HUES64 (cell line): Measurements from ENCODE around the gene ACSF3.

Source experiments
- H3K27ac ChIP-seq: 2 replicates; pipeline ENCODE4 v1.7.0; 2013; ENCODE audit warnings: low read depth, low read length, inconsistent platforms
- H3K27me3 ChIP-seq: 2 replicates; pipeline ENCODE4 v1.6.1; 2013; ENCODE audit warnings: mild to moderate bottlenecking, low read length; ENCODE audit not compliant: insufficient read depth
- H3K36me3 ChIP-seq: 2 replicates; pipeline ENCODE4 v1.6.1; 2013; ENCODE audit warnings: mild to moderate bottlenecking, low read length; ENCODE audit not compliant: insufficient read depth
- H3K4me1 ChIP-seq: 2 replicates; pipeline ENCODE4 v1.6.1; 2013; ENCODE audit warnings: mild to moderate bottlenecking, low read length, moderate library complexity; ENCODE audit not compliant: insufficient read depth
- H3K4me3 ChIP-seq: 2 replicates; pipeline ENCODE4 v1.5.1; 2013; ENCODE audit warnings: mild to moderate bottlenecking, low read length, moderate library complexity
- H3K9ac ChIP-seq: 2 replicates; pipeline ENCODE4 v1.6.1; 2013; ENCODE audit warnings: mild to moderate bottlenecking, low read depth, low read length
- H3K9me3 ChIP-seq: 2 replicates; pipeline ENCODE4 v1.6.1; 2013; ENCODE audit warnings: low read depth, low read length; ENCODE audit not compliant: insufficient read depth
- WGBS: fragments of 150-250, 120-280 bp; methylation state at CpG from one replicate; pipeline ENCODE4 v1.1.7; 2013; ENCODE audit warnings: missing lambda C conversion rate; 5-methylcytosine and 5-hydroxymethylcytosine counted together

ACSF3 gene

DNA sequence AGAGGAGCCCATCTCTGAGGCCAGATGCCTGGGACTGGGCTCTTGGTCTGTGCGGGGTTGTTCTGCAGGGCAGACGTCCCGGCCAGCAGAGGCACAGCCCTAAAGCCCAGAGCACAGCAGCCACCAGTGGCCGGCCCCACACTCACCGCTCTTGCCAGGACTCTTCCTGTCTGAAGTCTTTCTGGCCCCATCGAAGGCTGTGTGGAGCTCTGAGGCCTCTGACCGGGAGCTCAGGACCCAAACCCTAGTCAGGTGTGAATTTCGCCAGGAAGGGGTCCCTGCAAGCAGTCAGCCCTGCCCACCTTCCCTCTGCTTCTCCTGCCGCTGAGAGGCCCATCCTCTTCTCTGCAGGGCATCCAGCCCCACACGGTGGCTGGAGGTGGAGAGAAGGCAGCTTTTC lies 10.7 kb downstream of the ACSF3 start:
- Histone ChIP-seq H3K27ac (no peak overlapping the region), H3K4me1 (no peaks in the 10 kb centered on the region), H3K27me3 (no peaks in the 10 kb centered on the region), H3K36me3 (peaks cover 68% of the 10 kb centered on the region), H3K9me3 (no peaks in the 10 kb centered on the region), H3K9ac (no peak overlapping the region), H3K4me3 (no peak overlapping the region)
- WGBS, result 85% methylated on average over 10 of the region's 10 CpGs

DNA sequence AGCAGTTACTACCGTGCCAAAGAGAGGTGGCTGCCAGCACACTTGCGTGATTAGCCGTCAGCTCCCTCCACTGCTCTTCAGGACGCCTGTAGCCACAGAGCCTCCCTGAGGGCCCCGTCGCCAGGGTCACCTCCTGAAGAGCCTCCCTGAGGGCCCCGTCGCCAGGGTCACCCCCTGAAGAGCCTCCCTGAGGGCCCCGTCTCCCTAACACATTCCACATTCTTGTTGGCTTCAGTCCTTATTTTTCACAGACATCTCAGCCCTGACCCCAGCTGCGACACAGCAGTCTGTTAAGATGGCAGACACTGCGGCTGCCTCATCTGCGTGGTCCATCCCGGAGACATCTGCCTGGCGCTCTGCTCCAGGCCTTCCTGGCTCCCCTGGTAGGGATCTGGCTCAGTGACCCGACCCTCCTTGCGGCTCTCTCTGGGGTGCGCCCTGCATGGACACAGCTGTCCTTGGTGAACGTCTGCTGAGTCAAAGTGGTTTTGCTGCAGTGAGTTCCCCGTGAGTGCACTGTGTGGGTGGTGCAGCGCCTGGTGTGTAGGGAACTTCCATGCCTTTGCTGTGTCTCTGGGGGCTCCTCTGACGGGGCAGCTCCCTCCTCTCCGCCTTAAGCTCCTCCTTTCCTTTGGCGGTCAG lies 11.4 kb downstream of the ACSF3 start:
- no peak overlapping the region for H3K27ac ChIP-seq
- no peaks in the 10 kb centered on the region for H3K4me1 ChIP-seq
- no peaks in the 10 kb centered on the region for H3K27me3 ChIP-seq
- no peak overlapping the region for H3K4me3 ChIP-seq
- H3K9ac ChIP-seq, result no peak overlapping the region
- 90% methylated on average over 23 of the region's 23 CpGs for WGBS
- H3K9me3 ChIP-seq, result no peaks in the 10 kb centered on the region
- peaks cover 73% of the 10 kb centered on the region for H3K36me3 ChIP-seq

DNA sequence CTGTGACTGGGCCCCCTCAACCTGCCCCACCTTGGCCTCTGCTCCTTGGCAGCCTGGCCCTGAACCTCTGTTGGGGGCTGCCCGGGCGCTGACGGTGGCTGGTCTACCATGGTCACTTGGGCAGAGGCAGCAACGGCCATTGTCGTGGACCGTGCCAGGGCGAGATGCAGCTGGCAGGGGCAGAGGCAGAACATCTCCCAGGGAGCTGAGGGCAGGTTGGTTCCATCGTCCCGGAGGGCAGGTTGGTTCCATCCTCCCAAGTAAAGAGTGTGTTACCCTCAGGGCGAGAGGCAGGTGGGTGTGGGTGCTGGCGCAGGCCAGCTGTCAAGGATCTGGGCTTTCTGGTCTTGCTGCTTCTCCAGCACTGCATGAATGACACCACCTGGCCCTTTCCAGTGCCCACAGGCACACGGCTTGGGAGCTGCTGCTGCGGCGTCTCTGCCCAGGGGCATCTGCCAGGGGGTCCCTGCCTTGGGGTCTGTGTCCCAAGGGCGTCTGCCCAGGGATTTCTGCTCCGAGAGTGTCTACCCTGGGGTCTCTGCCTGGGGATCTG lies 12.0 kb downstream of the ACSF3 start:
- Histone ChIP-seq H3K4me3 (no peak overlapping the region), H3K36me3 (peaks cover 73% of the 10 kb centered on the region), H3K9ac (no peak overlapping the region), H3K27ac (no peak overlapping the region), H3K27me3 (no peaks in the 10 kb centered on the region), H3K4me1 (no peaks in the 10 kb centered on the region), H3K9me3 (no peaks in the 10 kb centered on the region)
- 96% methylated on average over 16 of the region's 16 CpGs for WGBS

DNA sequence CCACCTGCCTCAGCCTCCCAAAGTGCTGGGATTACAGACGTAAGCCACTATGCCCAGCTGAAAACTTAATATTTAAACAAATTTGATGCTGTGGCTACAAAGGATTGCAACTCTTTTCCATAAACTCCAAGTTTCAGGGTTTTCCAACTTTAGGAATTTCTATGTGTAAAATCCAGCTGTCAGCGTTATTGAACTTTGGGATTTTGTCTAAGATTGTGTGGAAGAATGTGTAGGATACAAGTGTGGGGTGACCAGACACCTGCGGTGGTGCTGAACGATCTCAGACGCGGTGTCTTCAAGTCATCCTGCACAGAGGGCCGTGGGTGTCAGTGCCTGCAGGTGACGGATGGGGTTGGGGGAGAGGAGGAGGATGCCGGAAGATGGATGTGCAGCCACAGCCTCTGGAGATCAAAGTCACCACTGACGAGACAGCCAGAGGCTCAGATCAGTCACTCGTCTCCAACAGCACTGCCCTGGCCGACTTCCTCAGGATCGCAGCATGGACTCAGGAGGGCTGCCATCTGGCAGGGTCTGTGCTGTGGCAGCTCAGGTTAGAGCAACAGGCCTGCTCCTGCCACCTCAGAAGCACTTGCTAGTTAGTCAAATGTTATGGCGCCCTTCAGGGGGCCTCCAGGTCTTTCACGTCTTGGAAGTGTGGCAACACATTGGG lies 13.0 kb downstream of the ACSF3 start:
- WGBS, result 88% methylated on average over 14 of the region's 15 CpGs
- Histone ChIP-seq H3K9ac (no peak overlapping the region), H3K36me3 (peaks cover 72% of the 10 kb centered on the region), H3K27me3 (no peaks in the 10 kb centered on the region), H3K4me3 (no peak overlapping the region), H3K4me1 (no peaks in the 10 kb centered on the region), H3K9me3 (no peaks in the 10 kb centered on the region), H3K27ac (no peak overlapping the region)

DNA sequence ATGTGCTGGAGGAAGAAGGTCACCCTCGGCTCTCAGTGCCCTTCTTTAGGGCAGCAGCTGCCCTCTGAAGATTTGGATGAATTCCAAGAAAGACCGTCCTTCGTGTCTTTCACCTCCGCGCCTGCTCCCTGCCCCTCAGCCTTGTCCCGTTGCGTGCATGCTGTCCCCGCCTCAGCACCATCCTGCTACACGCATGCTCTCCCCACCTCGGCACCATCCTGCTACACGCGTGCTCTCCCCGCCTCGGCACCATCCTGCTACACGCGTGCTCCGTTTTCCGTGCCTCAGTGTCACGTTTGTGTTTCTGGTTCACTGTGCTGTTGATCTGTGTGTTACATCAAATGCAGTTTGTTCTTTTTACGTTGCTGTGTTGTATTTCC lies 13.5 kb downstream of the ACSF3 start:
- no peak overlapping the region for H3K27ac ChIP-seq
- H3K4me3 ChIP-seq, result no peak overlapping the region
- WGBS, result 95% methylated on average over 20 of the region's 20 CpGs
- peaks cover 72% of the 10 kb centered on the region for H3K36me3 ChIP-seq
- no peaks in the 10 kb centered on the region for H3K27me3 ChIP-seq
- H3K9me3 ChIP-seq, result no peaks in the 10 kb centered on the region
- H3K4me1 ChIP-seq, result no peaks in the 10 kb centered on the region
- H3K9ac ChIP-seq, result no peak overlapping the region

DNA sequence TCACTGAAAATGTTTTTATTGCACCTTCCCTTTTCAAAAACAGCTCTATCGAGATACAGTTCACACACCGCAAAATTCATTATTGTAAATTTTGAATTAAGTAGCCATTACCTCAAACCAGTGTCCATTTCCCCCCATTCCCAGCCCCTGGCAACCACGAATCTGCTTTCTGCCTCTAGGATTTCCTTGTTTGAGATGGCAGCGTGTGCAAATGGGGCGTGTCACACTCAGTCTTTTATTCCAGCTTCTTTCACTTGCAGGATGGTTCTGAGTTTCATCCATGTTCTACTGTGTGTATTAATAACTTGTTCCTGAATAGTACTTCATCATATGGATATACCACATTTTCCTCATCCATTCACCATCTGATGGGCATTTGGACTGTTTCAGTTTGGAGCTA lies 14.8 kb downstream of the ACSF3 start:
- no peaks in the 10 kb centered on the region for H3K27me3 ChIP-seq
- peaks cover 71% of the 10 kb centered on the region for H3K36me3 ChIP-seq
- H3K27ac ChIP-seq, result no peak overlapping the region
- no peaks in the 10 kb centered on the region for H3K9me3 ChIP-seq
- 96% methylated on average over 5 of the region's 5 CpGs for WGBS
- no peak overlapping the region for H3K9ac ChIP-seq
- no peak overlapping the region for H3K4me3 ChIP-seq
- H3K4me1 ChIP-seq, result no peaks in the 10 kb centered on the region

DNA sequence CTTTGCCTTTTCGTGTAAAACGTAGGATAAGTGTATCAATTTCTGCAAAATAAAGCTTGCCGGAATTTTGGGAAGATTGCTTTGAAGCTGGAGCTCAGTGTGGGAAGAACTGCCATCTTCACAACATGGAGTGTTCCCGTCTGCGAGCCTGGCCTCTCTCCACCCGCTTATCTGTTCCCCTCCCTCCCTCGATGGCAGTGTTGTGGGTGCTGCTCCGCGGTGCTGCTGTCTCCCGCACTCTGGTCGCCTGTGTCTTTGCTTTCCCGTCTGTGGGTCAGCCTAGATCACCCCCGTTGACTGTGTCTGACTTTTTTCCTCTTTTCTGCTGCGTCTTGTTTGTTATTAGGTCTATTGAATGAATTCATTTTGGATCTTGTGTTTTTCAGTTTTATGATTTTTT lies 17.0 kb downstream of the ACSF3 start:
- Histone ChIP-seq H3K9me3 (no peaks in the 10 kb centered on the region), H3K4me3 (no peak overlapping the region), H3K27ac (no peak overlapping the region), H3K4me1 (no peaks in the 10 kb centered on the region), H3K9ac (no peak overlapping the region), H3K27me3 (no peaks in the 10 kb centered on the region), H3K36me3 (peaks cover 68% of the 10 kb centered on the region)
- 95% methylated on average over 13 of the region's 14 CpGs for WGBS

DNA sequence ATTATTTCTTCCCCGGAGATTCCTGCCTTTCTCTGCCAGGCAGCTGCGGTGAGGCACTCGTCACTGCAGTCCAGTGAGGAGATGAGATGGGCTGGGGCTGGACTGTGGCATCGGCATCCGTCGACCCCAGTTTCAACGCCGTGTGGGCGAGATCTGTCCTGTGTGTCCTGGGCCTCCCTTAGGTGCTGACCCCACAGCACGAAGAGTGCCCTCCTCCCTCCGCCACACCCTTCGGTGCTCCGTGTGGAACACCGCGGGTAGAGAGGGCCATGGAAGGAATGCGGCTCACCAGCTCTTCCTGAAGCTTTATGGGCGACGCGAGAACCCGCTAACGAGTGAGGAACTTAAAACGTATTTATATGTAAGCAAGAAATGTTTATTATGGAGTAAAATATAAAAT lies 17.6 kb downstream of the ACSF3 start:
- peaks cover 69% of the 10 kb centered on the region for H3K36me3 ChIP-seq
- H3K9ac ChIP-seq, result no peak overlapping the region
- H3K27me3 ChIP-seq, result no peaks in the 10 kb centered on the region
- no peaks in the 10 kb centered on the region for H3K4me1 ChIP-seq
- no peak overlapping the region for H3K4me3 ChIP-seq
- WGBS, result 96% methylated on average over 22 of the region's 22 CpGs
- no peak overlapping the region for H3K27ac ChIP-seq
- no peaks in the 10 kb centered on the region for H3K9me3 ChIP-seq

DNA sequence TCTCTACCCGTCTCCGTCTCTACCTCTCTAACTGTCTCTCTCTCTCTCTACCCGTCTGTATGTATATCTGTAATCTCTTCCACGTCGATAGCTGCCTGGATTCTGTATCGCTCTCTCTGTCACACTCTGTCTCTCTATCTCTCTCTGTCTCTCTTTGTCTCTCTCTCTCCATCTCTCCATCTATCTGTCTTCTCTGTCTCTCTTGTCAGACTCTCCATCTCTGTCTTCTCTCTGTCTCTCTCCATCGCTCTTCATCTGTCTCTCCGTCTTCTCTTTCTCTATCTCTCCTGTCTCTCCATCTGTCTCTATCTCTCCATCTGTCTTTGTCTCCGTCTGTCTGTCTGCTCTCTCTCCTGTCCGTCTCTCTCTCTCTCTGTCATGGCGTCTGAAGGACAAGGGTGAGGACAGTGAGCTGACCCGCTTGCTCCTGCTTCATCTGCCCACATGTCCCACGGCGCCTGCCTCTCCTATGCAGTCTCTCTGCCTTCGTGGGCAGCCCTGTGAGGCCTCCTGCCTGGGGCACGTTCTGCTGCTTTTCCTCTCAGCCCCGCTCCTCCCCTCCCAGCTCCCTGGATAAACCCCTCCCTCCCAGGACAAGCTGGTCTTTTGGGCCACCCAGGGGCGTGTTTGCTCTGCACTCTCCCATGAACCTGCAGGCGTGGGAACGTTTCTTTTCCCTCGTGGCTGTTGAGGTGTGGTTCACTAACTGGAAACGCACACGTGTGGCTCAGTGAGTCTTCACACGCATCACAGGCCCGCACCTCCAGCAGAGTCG lies 18.9 kb downstream of the ACSF3 start:
- 95% methylated on average over 26 of the region's 26 CpGs for WGBS
- no peaks in the 10 kb centered on the region for H3K27me3 ChIP-seq
- H3K4me1 ChIP-seq, result no peaks in the 10 kb centered on the region
- H3K9me3 ChIP-seq, result no peaks in the 10 kb centered on the region
- no peak overlapping the region for H3K4me3 ChIP-seq
- H3K27ac ChIP-seq, result no peak overlapping the region
- H3K9ac ChIP-seq, result no peak overlapping the region
- peaks cover 67% of the 10 kb centered on the region for H3K36me3 ChIP-seq

DNA sequence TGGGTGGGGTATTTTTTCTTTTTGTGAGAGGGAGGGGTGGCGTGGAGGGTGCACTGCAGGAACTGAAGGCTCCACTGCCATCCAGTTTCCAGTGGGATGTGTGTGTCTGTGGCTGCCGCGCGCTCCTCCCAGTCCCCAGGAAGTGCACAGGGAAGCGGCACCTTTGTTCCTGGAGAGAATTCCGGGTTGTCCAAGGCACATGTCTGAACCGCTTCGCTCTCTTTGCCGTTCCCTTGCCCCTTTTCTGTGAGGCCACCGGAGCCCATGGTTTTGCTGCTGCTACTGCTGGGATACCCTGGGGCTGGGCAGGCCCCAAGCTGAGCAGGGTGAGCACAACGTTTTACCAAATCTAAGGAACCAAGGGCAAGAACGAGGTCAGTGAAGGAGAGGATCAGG lies 19.5 kb downstream of the ACSF3 start:
- no peaks in the 10 kb centered on the region for H3K4me1 ChIP-seq
- peaks cover 71% of the 10 kb centered on the region for H3K36me3 ChIP-seq
- no peaks in the 10 kb centered on the region for H3K9me3 ChIP-seq
- H3K4me3 ChIP-seq, result no peak overlapping the region
- H3K27ac ChIP-seq, result no peak overlapping the region
- H3K9ac ChIP-seq, result no peak overlapping the region
- WGBS, result 97% methylated on average over 12 of the region's 12 CpGs
- H3K27me3 ChIP-seq, result no peaks in the 10 kb centered on the region

DNA sequence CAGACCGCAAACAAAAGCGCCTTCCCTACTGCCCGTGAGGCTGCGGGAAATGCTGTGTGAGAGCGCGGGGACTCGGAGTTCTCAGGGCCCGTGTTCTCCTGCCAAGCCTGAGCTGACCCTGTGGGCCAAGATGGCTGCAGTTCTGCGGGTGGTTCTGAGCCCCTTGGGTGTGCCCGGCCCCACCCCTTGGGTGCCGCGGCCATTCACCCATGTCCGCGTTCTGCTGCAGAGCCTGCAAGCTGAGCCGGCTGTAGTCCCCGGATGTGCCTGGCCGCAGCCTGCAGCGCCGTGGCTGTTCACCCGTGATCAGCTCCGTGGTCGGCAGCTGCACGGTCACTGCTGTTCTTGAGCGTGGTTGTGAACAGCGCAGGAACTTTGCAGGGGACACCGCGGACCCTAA lies 20.0 kb downstream of the ACSF3 start:
- WGBS, result 97% methylated on average over 27 of the region's 27 CpGs
- no peaks in the 10 kb centered on the region for H3K27me3 ChIP-seq
- no peak overlapping the region for H3K4me3 ChIP-seq
- no peak overlapping the region for H3K9ac ChIP-seq
- no peaks in the 10 kb centered on the region for H3K9me3 ChIP-seq
- peaks cover 76% of the 10 kb centered on the region for H3K36me3 ChIP-seq
- no peaks in the 10 kb centered on the region for H3K4me1 ChIP-seq
- no peak overlapping the region for H3K27ac ChIP-seq
